Spleen (tissue), 7 donors: Measurements from ENCODE around the gene AP2M1.

Source experiments
- CTCF ChIP-seq, 11 experiments: fragments of 200-600 bp in 7 of 11; fragments of 450-650 bp in 4 of 11; sonication (generic) in 4 of 11; IDR thresholded peaks in 8 of 11; conservative IDR thresholded peaks in 3 of 11; 1 replicate in 7 of 11; 2 replicates in 4 of 11; pipeline versions ENCODE4 v1.4.0 to v1.8.0; 2016 to 2021; ENCODE audit warnings: antibody characterized with exemption in 11 of 11, inconsistent platforms in 4 of 11, mild to moderate bottlenecking in 1 of 11
- POLR2A ChIP-seq, 3 donors: fragments of 450-650 bp; IDR thresholded peaks; one replicate each; pipeline ENCODE4 v1.5.1; 2017; ENCODE audit warnings: antibody characterized with exemption in 3 of 3, mild to moderate bottlenecking in 1 of 3
- POLR2AphosphoS5 ChIP-seq, 3 donors: sonication (generic); formaldehyde crosslinking; IDR thresholded peaks; one replicate each; pipeline ENCODE4 v1.5.1; 2017; ENCODE audit warnings: antibody characterized with exemption in 3 of 3
- donor health status: DM: no; HTN: no; CAD: no; lungs with moderate emphysema.
- donor health status: DM: no; HTN: no; CAD: no.
- donor health status: DM: no; HTN: no; CAD: no.

DNA sequence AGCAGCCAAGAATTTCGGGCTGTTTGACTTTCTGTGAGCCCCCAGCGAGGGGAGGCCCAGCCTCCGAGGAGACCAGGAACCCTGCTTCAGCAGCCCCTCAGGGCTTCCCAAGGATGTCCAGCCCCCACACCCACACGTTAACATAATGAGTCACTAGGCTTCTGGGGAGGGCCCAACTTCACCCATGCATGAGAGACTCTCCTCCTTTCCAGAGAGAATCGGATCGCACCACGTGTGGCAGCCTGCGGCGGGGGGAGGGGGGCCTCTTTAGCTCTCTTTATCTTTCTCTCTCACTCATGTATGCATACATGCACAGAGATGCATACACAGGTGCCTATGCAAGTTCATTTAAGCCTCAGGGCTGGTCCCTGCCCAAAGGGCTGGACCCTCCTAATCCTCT is 3.1 kb upstream of the AP2M1 start:
- TF ChIP-seq CTCF (IDR thresholded peaks at IDR 0.05 in 8 of 11, conservative IDR thresholded peaks at IDR 0.05 in 3 of 11) (no peak), POLR2AphosphoS5 (IDR thresholded peaks at IDR 0.05) (no peak), POLR2A (IDR thresholded peaks at IDR 0.05) (no peak)
